ENCODE data around the gene CLSTN2.

CLSTN2 gene

GRCh38 chr3:140153736-140154135 is 218.8 kb downstream of the CLSTN2 start:
- no peak for DNase-seq

- no peak for DNase-seq
Measured at GRCh38 chr3:140157161-140157560, 222.2 kb downstream of the CLSTN2 start.

GRCh38 chr3:140159646-140160045 is 224.7 kb downstream of the CLSTN2 start:
- DNase-seq: no peak

GRCh38 chr3:140160553-140160952 is 225.6 kb downstream of the CLSTN2 start:
- no peak for DNase-seq

- no peak for DNase-seq
Measured at GRCh38 chr3:140162551-140162950, 227.6 kb downstream of the CLSTN2 start.

- DNase-seq: no peak
Measured at GRCh38 chr3:140163159-140163763, 228.3 kb downstream of the CLSTN2 start.

GRCh38 chr3:140164156-140164555 is 229.2 kb downstream of the CLSTN2 start:
- no peak for DNase-seq

GRCh38 chr3:140164922-140165590 is 230.1 kb downstream of the CLSTN2 start:
- DNase-seq: no peak

GRCh38 chr3:140165781-140166180 is 230.8 kb downstream of the CLSTN2 start:
- no peak for DNase-seq

- no peak for DNase-seq
Measured at GRCh38 chr3:140166861-140167599, 232.0 kb downstream of the CLSTN2 start.

GRCh38 chr3:140167600-140168281 is 232.8 kb downstream of the CLSTN2 start:
- no peak for DNase-seq

- DNase-seq: no peak
Measured at GRCh38 chr3:140170612-140171011, 235.6 kb downstream of the CLSTN2 start.

- DNase-seq: no peak
Measured at GRCh38 chr3:140176526-140176925, 241.5 kb downstream of the CLSTN2 start.

GRCh38 chr3:140177943-140178342 is 243.0 kb downstream of the CLSTN2 start:
- DNase-seq: no peak

GRCh38 chr3:140178482-140178881 is 243.5 kb downstream of the CLSTN2 start:
- DNase-seq: no peak

- no peak for DNase-seq
Measured at GRCh38 chr3:140180603-140181002, 245.6 kb downstream of the CLSTN2 start.

- DNase-seq: no peak
Measured at GRCh38 chr3:140185375-140185774, 250.4 kb downstream of the CLSTN2 start.

GRCh38 chr3:140186421-140186920 is 251.5 kb downstream of the CLSTN2 start:
- no peak for DNase-seq

- DNase-seq: no peak
Measured at GRCh38 chr3:140187028-140187427, 252.0 kb downstream of the CLSTN2 start.

- DNase-seq: no peak
Measured at GRCh38 chr3:140187656-140188221, 252.8 kb downstream of the CLSTN2 start.

GRCh38 chr3:140188285-140188684 is 253.3 kb downstream of the CLSTN2 start:
- DNase-seq: no peak

GRCh38 chr3:140189267-140189666 is 254.3 kb downstream of the CLSTN2 start:
- no peak for DNase-seq

- DNase-seq: no peak
Measured at GRCh38 chr3:140189976-140190375, 255.0 kb downstream of the CLSTN2 start.
